Endothelial cell of umbilical vein (primary cell): Measurements from ENCODE around the gene TGFBR2. TPM values are rescaled to one million over a fixed set of nuclear protein-coding genes. Genes with fewer than 3 reads are reported as not detected.

ENCODE experiments used
- BruUV-seq: library from RNA; stranded (reverse); fragments of 400-500 nt; replicated peaks from 2 replicates; lab custom pipeline; 2021; lab: Mats Ljungman, UMichigan
- CTCF ChIA-PET: fragments of 300-600, 350-600 bp; sonication (Branson Sonifier 250); formaldehyde crosslinking; loops from one replicate; lab custom pipeline; 2021; ENCODE audit warnings: antibody characterized with exemption, inconsistent platforms; lab: Charles Lee
- POLR2A ChIA-PET: fragments of 300-600, 350-600 bp; sonication (Branson Sonifier 250); formaldehyde crosslinking; loops from one replicate; lab custom pipeline; 2021; ENCODE audit warnings: antibody characterized with exemption, inconsistent platforms; lab: Charles Lee
- DNase-seq: peaks from one replicate; pipeline ENCODE4 v3.0.0-alpha.2; 2011; ENCODE audit warnings: low read depth, low spot score
- FAIRE-seq: peaks from 2 replicates; lab custom pipeline; 2011; peaks lifted over from hg19 to GRCh38; lab: Jason Lieb, UNC
- H2AFZ ChIP-seq: 2 replicates; pipeline ENCODE4 v1.6.0; 2012; ENCODE audit warnings: low read depth, low read length, control low read depth, inconsistent platforms
- H3K27ac ChIP-seq: 2 replicates; pipeline ENCODE4 v1.5.1; 2011; ENCODE audit warnings: low read depth, mild to moderate bottlenecking, control low read depth, low read length, moderate library complexity; ENCODE audit not compliant: insufficient read depth
- H3K27me3 ChIP-seq, 2 experiments: 2 replicates each; pipeline versions ENCODE4 v1.6.0 to v1.6.1; 2011; ENCODE audit warnings: low read length in 2 of 2, mixed read lengths in 1 of 2; ENCODE audit not compliant: control insufficient read depth in 2 of 2, insufficient read depth in 2 of 2
- H3K36me3 ChIP-seq, 2 experiments: 2 replicates in 1 of 2; 3 replicates in 1 of 2; pipeline ENCODE4 v1.5.1; 2011; ENCODE audit warnings: low read length in 2 of 2, mild to moderate bottlenecking in 1 of 2, moderate library complexity in 1 of 2; ENCODE audit not compliant: control insufficient read depth in 2 of 2, insufficient read depth in 2 of 2; ENCODE audit errors: extremely low read depth in 1 of 2
- H3K4me1 ChIP-seq: 3 replicates; pipeline ENCODE4 v1.5.1; 2011; ENCODE audit warnings: mild to moderate bottlenecking, low read length; ENCODE audit not compliant: control insufficient read depth, insufficient read depth; ENCODE audit errors: extremely low read depth
- H3K4me2 ChIP-seq: 2 replicates; pipeline ENCODE4 v1.6.1; 2011; ENCODE audit warnings: low read length, control low read depth, mixed read lengths; ENCODE audit not compliant: insufficient read depth
- H3K4me3 ChIP-seq, 3 experiments: fragments of 200-600 bp in 1 of 3; sonication (generic), shearing (Covaris generic) in 1 of 3; replicated peaks in 1 of 3; 2 replicates each; pipeline ENCODE4 v1.5.1; 2011 to 2016; ENCODE audit warnings: control low read depth in 3 of 3, low read length in 3 of 3, mild to moderate bottlenecking in 2 of 3, inconsistent platforms in 1 of 3, low read depth in 1 of 3, moderate library complexity in 1 of 3; ENCODE audit not compliant: insufficient read depth in 1 of 3
- H3K79me2 ChIP-seq: 2 replicates; pipeline ENCODE4 v1.6.0; 2012; ENCODE audit warnings: low read length, inconsistent platforms; ENCODE audit not compliant: control insufficient read depth, insufficient read depth
- H3K9ac ChIP-seq: replicated peaks from 2 replicates; pipeline ENCODE3; 2011; ENCODE audit warnings: low read length, control low read depth; ENCODE audit not compliant: insufficient read depth; ENCODE audit errors: extremely low read depth
- H3K9me1 ChIP-seq: replicated peaks from 3 replicates; pipeline ENCODE4 v1.6.0; 2011; ENCODE audit warnings: mild to moderate bottlenecking, low read length; ENCODE audit not compliant: control insufficient read depth, insufficient read depth; ENCODE audit errors: extremely low read depth
- H3K9me3 ChIP-seq: replicated peaks from 2 replicates; pipeline ENCODE4 v1.5.1; 2012; ENCODE audit warnings: low read length, inconsistent platforms; ENCODE audit not compliant: control insufficient read depth, insufficient read depth
- H4K20me1 ChIP-seq: replicated peaks from 2 replicates; pipeline ENCODE3; 2011; ENCODE audit warnings: mild to moderate bottlenecking, low read length; ENCODE audit not compliant: control insufficient read depth, insufficient read depth; ENCODE audit errors: extremely low read depth
- FOS ChIP-seq: IDR thresholded peaks from 2 replicates; pipeline ENCODE4 v1.6.1; 2011; ENCODE audit warnings: mild to moderate bottlenecking, low read length, moderate library complexity, borderline replicate concordance; ENCODE audit not compliant: insufficient read depth
- JUN ChIP-seq: IDR thresholded peaks from 2 replicates; pipeline ENCODE4 v1.6.1; 2011; ENCODE audit warnings: borderline replicate concordance, low read depth; ENCODE audit not compliant: insufficient read length, insufficient read depth
- MYC ChIP-seq: IDR thresholded peaks from one replicate; pipeline ENCODE4 v1.6.1; 2011; ENCODE audit warnings: mild to moderate bottlenecking, low read depth, low read length
- POLR2A ChIP-seq: IDR thresholded peaks from 2 replicates; pipeline ENCODE4 v1.6.1; 2012; ENCODE audit warnings: low read depth, mild to moderate bottlenecking, control low read depth, low read length
- POLR2AphosphoS5 ChIP-seq: IDR thresholded peaks from 2 replicates; pipeline ENCODE4 v1.6.1; 2012; ENCODE audit warnings: low read depth, mild to moderate bottlenecking, control low read depth, low read length, moderate library complexity; ENCODE audit not compliant: insufficient read depth
- dilution Hi-C: fragments of 300-500 bp; cut with MboI; formaldehyde crosslinking; loops from one replicate; pipeline ENCODE4 v1.15.0; 2019; ENCODE audit warnings: low sequenced_read_pairs; ENCODE audit not compliant: extremely low pct_ligation_motif_present
- intact Hi-C: fragments of 100-400 bp; cut with micrococcal nuclease; formaldehyde crosslinking; loops from one replicate; pipeline ENCODE4 v1.10.0; 2022
- polyA plus RNA-seq, 4 experiments: library from polyadenylated mRNA; depleted of rRNA in 3 of 4; stranded (reverse) in 3 of 4; unstranded in 1 of 4; fragments of >200 nt; gene quantifications; 2 replicates each; pipeline versions ENCODE4 v1.2.1 to v1.2.3, GENCODE V29; 2011 to 2012; ENCODE audit warnings: missing spikeins in 1 of 4
- total RNA-seq: library from RNA; stranded (reverse); gene quantifications from 2 replicates; pipeline ENCODE4 v1.2.3, GENCODE V29; 2021

The TGFBR2 gene
- total and polyA plus RNA-seq, 2 donors (not counting 3 experiments of a cell fraction or from before 2014, with no cell fraction given) = 227 to 250 TPM

DNA sequence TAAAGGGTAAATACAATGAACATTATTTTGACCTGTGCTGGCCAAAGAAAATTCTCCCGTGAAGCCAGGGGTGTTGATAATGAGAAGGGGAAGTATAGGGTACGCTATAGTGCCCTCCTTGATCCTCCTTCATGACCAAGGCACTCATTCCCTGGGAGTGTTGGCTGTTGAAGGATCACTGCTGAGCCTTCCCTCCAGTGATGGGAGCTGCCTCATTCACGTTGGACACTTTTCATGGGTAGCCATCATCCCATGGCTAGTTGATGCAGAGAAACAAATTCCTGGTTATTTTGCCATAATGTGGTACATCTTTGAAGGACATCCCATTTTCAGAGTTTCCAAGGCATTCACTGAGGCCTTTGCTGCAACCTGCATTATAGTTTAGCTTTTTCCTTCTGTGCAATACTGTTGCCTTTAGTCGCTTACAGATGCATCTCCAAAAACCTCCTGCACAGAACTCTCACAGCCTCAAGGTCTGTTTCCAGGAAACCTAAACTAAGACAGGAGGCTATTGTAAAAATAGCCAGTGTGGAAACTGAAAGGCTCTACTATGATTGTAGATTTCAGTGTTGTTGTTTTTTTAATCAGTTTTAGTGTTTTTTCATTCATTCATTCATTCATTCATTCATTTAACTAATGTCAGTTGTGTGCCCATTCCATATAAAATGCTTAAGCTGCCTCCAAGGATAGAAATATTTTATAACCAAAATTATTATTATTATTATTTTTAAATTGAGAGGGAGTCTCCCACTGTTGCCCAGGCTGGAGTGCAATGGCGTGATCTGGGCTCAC, 40.8 kb downstream of the TGFBR2 start:
- Histone ChIP-seq H3K4me2 (no peak overlapping the region), H4K20me1 (peaks cover 2% of the 10 kb centered on the region), H3K79me2 (peaks cover 88% of the 10 kb centered on the region), H3K4me3 (no peak overlapping the region), H3K9ac (no peak overlapping the region), H3K4me1 (peaks cover 31% of the 10 kb centered on the region), H3K9me3 (no peaks in the 10 kb centered on the region), H3K27ac (no peak overlapping the region), H3K9me1 (no peaks in the 10 kb centered on the region), H2AFZ (no peak overlapping the region), H3K27me3 (no peaks in the 10 kb centered on the region), H3K36me3 (peaks cover 35 to 71% of the 10 kb centered on the region in 2 experiments)
- no peak for FAIRE-seq
- dilution Hi-C loops (no loop called here), intact Hi-C loops (no loop called here)
- DNase-seq = no peak
- CTCF ChIA-PET = interaction anchor here (1.9 kb wide), 1 partner anchor 605 kb away, joined by 5 read pairs; no protein-coding TSS in a partner anchor
- BruUV-seq = no TSS peak
- POLR2A ChIA-PET = no interaction called here
- no peak for TF ChIP-seq POLR2AphosphoS5
- no peak for TF ChIP-seq JUN
- peak; percentile 25 for TF ChIP-seq POLR2A

DNA sequence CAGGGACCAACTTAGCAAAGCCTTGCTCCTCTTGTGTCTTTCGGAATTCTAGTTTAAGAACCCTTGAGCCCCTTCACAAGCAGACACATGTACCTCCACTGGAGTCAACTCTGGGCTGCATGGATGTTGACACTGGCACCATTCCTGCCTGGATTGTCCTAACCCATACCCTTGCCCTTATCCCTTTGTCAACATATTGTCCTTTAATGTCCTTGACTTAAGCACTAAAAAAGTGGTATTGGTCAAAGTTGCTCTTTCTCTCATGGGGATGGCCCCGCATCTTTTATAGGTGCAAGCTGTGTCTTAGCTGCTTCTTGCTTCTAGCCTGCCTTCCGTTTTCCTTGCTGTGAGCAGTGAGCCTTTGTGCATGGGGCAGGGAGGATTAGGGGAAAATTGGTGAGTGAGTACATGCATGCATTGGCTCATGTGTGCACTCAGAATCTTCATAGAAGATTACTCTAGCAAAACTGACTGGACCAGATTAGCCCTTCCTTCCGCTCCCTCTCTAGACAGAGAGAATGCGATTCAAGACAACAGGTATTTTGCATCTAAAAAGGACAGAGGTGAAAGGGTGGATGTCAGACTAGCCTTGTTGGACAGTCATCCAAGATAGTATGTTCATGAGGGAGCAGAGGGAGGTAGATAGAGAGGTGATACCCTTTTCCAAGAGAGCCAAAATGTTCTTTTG, 42.4 kb downstream of the TGFBR2 start:
- intact Hi-C loops (no loop called here), dilution Hi-C loops (no loop called here)
- DNase-seq = no peak
- Histone ChIP-seq H3K36me3 (peaks cover 38 to 74% of the 10 kb centered on the region in 2 experiments), H3K9ac (no peak overlapping the region), H3K27ac (no peak overlapping the region), H3K4me3 (no peak overlapping the region), H3K4me2 (no peak overlapping the region), H3K9me3 (no peaks in the 10 kb centered on the region), H3K4me1 (peaks cover 24% of the 10 kb centered on the region), H2AFZ (no peak overlapping the region), H3K9me1 (no peaks in the 10 kb centered on the region), H4K20me1 (no peaks in the 10 kb centered on the region), H3K79me2 (peaks cover 84% of the 10 kb centered on the region), H3K27me3 (no peaks in the 10 kb centered on the region)
- no peak for FAIRE-seq
- TF ChIP-seq MYC (no peak), FOS (no peak)
- CTCF ChIA-PET = interaction anchor here (1.9 kb wide), 1 partner anchor 606 kb away, joined by 5 read pairs; no protein-coding TSS in a partner anchor
- BruUV-seq = no TSS peak
- POLR2A ChIA-PET = no interaction called here
